Measurements from ENCODE around the gene TUBB6. TPM values are rescaled to one million over a fixed set of nuclear protein-coding genes. Genes with fewer than 3 reads are reported as not detected.
A peak's percentile ranks its signal among the peaks of the same experiment; 100 is the strongest.

Gene TUBB6
- polyA plus RNA-seq, 1 donor from 2014 or later: 25.1 TPM

DNA sequence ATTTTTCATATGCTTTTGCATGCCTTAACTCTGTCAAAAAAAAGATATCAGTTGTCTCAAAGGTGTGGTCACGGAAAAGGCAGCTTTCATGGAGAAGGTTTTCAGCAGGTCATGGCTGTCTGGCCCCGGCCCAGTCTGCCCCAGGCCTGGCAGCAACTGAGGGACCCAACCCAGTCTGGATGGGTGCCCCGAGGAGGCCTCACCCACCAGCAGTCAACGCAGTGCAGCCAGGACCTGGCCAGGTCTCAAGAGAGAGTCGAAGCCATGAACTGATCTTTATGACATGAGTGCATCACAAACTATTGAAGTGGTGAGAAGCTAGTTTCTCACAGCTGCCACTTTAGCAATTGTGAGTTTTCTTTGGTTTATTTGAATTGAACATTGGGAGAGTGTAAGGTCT, 7.9 kb downstream of the TUBB6 start:
- Mint-ChIP-seq H3K27me3 (no peaks in the 10 kb centered on the region), H3K4me1 (peaks cover 30 to 37% (median 30%) of the 10 kb centered on the region in 3 donors), H3K4me3 (peak overlapping the region in 3 of 4 donors; percentile 7 to 81 (median 69)), H3K9me3 (peaks cover 0 to 7% (median 5%) of the 10 kb centered on the region in 3 donors), H3K36me3 (peaks cover 6% of the 10 kb centered on the region), H3K27ac (no peak overlapping the region)

DNA sequence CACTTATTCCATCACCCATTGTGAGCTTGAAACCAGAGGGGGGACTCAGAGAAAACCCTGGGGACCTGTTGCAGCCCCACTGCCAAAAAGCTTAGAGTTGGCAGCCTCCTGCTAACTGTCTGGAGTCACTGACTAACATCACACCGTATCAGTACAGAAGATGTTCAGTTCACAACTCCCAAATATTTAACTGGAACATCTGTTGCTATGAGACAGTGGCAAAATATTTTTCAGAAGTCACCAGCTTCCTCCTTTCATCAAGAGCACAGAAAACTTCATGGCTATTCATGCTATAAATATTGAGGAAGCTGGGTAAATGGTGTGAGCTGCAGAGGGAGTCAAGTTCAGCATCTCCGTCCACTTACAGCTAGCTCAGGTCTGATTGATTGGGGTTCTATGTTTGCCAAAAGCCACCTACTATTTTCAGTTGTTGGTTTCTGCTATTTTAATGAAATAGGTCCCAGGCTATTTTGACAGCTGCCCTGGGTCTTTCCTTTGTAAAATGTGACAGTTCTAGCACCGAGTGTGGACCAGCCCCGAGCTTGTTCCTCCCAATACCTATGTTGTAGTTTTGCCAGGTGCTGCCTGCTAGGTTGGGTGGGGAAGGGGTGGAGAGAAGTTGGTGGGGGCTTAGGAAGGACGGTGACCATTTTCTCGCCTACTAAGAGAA, 9.8 kb downstream of the TUBB6 start:
- Mint-ChIP-seq H3K9me3 (peaks cover 0 to 5% (median 0%) of the 10 kb centered on the region in 3 donors), H3K4me1 (peaks cover 37 to 44% (median 38%) of the 10 kb centered on the region in 3 donors), H3K27me3 (no peaks in the 10 kb centered on the region), H3K27ac (peak overlapping the region; percentile 32 to 88 (median 40)), H3K4me3 (peak overlapping the region in 3 of 4 donors; percentile 25 to 86 (median 74)), H3K36me3 (peaks cover 2% of the 10 kb centered on the region)

DNA sequence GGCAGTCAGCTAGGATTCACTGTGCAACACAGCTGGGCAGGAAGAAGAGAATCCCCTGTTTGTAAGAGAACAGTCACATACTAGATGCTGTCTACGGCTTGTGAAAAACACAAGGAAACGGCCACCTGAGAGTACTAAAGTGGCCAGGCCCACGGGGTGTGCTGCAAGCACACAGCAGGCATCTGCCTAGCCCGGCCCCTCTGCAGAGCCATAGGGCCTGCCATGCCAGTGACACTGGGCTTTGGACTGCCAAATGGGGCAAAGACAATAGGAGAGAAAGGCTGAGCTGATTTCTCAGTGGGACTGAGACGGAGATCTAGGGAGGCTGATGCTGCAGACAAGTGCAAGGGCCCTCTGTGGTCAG, 10.3 kb downstream of the TUBB6 start:
- Mint-ChIP-seq H3K27ac (peak overlapping the region; percentile 32 to 88 (median 40)), H3K27me3 (no peaks in the 10 kb centered on the region), H3K4me1 (peaks cover 37 to 44% (median 38%) of the 10 kb centered on the region in 3 donors), H3K9me3 (peaks cover 0 to 1% (median 0%) of the 10 kb centered on the region in 3 donors), H3K4me3 (peak overlapping the region in 3 of 4 donors; percentile 9 to 86 (median 25)), H3K36me3 (no peaks in the 10 kb centered on the region)

DNA sequence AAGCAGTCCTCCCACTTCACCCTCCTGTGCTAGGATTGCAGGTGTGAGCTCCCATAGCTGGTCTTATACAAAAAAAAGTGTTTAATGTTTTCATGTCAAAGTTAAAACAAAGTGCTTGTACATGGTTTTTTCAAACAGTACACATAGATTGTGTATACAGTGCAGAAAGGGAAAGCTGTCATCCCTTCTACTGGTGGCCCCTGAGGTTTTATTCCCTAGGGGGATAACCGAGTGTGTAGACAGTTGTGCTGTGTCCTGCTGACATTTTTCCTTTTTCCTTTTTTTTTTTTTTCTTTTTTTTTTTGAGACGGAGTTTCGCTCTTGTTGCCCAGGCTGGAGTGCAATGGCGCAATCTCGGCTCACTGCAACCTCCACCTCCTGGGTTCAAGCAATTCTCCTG, 10.8 kb downstream of the TUBB6 start:
- no peaks in the 10 kb centered on the region for H3K36me3 Mint-ChIP-seq
- H3K27ac Mint-ChIP-seq: no peak overlapping the region
- H3K4me3 Mint-ChIP-seq: peak overlapping the region in 2 of 4 donors; percentile 36 to 86
- peaks cover 37 to 41% (median 38%) of the 10 kb centered on the region in 3 donors for H3K4me1 Mint-ChIP-seq
- peaks cover 0 to 1% (median 0%) of the 10 kb centered on the region in 3 donors for H3K9me3 Mint-ChIP-seq
- no peaks in the 10 kb centered on the region for H3K27me3 Mint-ChIP-seq

DNA sequence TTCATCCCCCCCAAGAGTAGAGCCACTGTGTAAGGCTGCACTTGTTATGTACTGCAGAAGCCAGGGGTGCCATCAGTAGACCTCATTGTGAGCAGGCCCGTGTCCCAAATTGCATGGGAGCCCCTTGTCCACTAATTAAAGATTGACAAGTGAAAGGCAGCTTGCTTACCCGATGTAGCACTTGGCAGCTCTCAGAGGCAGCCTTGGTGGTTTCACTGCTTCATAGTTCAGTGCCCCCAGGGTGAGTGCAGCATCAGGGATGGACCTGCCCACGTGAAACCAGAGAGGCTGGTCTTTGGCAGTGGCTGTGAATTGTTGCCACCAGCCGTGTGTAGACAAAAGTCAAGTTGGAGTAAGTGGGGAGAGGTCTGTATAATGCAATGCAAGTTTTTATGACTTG, 13.3 kb downstream of the TUBB6 start:
- Mint-ChIP-seq H3K27ac (peak overlapping the region in 1 of 3 donors; percentile 80), H3K9me3 (no peaks in the 10 kb centered on the region), H3K27me3 (no peaks in the 10 kb centered on the region), H3K4me1 (peaks cover 23 to 26% (median 25%) of the 10 kb centered on the region in 3 donors), H3K4me3 (peak overlapping the region in 1 of 4 donors; percentile 69), H3K36me3 (peaks cover 4% of the 10 kb centered on the region)

DNA sequence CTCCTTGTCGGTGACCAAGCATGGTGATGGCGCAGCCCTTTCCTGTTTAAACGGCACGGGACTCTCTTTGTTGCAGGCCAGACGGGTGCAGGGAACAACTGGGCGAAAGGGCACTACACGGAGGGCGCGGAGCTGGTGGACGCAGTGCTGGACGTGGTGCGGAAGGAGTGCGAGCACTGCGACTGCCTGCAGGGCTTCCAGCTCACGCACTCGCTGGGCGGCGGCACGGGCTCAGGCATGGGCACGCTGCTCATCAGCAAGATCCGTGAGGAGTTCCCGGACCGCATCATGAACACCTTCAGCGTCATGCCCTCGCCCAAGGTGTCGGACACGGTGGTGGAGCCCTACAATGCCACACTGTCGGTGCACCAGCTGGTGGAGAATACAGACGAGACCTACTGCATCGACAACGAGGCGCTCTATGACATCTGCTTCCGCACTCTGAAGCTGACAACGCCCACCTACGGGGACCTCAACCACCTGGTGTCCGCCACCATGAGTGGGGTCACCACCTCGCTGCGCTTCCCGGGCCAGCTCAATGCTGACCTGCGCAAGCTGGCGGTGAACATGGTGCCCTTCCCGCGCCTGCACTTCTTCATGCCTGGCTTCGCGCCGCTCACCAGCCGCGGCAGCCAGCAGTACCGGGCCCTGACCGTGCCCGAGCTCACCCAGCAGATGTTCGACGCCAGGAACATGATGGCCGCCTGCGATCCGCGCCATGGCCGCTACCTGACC, 17.1 kb downstream of the TUBB6 start:
- H3K4me1 Mint-ChIP-seq: peaks cover 9 to 10% (median 10%) of the 10 kb centered on the region in 3 donors
- no peaks in the 10 kb centered on the region for H3K9me3 Mint-ChIP-seq
- H3K36me3 Mint-ChIP-seq: peaks cover 7% of the 10 kb centered on the region
- no peak overlapping the region for H3K27ac Mint-ChIP-seq
- H3K4me3 Mint-ChIP-seq: no peak overlapping the region
- no peaks in the 10 kb centered on the region for H3K27me3 Mint-ChIP-seq

DNA sequence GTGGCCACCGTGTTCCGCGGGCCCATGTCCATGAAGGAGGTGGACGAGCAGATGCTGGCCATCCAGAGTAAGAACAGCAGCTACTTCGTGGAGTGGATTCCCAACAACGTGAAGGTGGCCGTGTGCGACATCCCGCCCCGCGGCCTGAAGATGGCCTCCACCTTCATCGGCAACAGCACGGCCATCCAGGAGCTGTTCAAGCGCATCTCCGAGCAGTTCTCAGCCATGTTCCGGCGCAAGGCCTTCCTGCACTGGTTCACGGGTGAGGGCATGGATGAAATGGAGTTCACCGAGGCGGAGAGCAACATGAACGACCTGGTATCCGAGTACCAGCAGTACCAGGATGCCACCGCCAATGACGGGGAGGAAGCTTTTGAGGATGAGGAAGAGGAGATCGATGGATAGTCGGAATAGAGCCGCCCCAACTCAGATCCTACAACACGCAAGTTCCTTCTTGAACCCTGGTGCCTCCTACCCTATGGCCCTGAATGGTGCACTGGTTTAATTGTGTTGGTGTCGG, 17.7 kb downstream of the TUBB6 start:
- H3K36me3 Mint-ChIP-seq: peaks cover 7% of the 10 kb centered on the region
- peaks cover 8 to 10% (median 9%) of the 10 kb centered on the region in 3 donors for H3K4me1 Mint-ChIP-seq
- no peaks in the 10 kb centered on the region for H3K27me3 Mint-ChIP-seq
- H3K27ac Mint-ChIP-seq: no peak overlapping the region
- H3K9me3 Mint-ChIP-seq: no peaks in the 10 kb centered on the region
- H3K4me3 Mint-ChIP-seq: no peak overlapping the region

DNA sequence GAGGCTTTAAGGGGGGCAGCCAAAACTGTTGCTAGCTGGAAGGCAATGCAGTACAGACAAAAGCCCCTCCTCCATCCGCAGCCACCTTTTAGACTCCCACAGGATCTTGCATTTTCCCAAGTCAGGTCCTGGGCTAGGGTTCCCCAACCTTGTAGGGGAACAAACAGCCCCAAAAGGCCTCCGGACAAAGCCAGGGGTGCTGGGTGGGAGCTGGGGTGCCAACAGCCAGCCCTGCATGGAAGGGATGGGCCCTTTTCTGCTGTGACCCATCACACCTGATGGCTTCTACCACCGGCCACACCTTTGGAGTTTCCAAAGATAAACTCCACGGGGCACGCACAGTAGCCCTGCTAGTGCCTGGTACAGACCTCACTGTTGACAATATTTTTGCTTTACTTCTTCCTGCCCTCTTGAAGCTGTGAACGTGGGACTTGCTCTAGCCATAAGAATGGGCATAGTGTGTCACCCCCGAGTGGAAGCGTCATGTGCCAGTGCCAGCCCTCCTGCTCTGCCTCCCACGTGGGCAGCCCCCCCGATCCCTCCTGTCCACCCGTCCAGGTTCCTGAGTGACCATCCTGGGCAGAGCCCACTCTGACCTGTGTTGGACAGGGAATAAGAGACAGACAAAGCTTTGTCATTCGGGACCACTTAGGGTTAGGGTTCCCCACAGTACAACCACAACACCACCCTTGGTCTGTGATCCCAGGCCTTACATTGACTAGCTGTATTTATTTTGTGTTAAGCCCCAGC, 18.8 kb downstream of the TUBB6 start:
- H3K27me3 Mint-ChIP-seq: no peaks in the 10 kb centered on the region
- no peaks in the 10 kb centered on the region for H3K9me3 Mint-ChIP-seq
- H3K4me3 Mint-ChIP-seq: no peak overlapping the region
- H3K27ac Mint-ChIP-seq: no peak overlapping the region
- H3K36me3 Mint-ChIP-seq: peaks cover 7% of the 10 kb centered on the region
- peaks cover 0 to 3% (median 0%) of the 10 kb centered on the region in 3 donors for H3K4me1 Mint-ChIP-seq

DNA sequence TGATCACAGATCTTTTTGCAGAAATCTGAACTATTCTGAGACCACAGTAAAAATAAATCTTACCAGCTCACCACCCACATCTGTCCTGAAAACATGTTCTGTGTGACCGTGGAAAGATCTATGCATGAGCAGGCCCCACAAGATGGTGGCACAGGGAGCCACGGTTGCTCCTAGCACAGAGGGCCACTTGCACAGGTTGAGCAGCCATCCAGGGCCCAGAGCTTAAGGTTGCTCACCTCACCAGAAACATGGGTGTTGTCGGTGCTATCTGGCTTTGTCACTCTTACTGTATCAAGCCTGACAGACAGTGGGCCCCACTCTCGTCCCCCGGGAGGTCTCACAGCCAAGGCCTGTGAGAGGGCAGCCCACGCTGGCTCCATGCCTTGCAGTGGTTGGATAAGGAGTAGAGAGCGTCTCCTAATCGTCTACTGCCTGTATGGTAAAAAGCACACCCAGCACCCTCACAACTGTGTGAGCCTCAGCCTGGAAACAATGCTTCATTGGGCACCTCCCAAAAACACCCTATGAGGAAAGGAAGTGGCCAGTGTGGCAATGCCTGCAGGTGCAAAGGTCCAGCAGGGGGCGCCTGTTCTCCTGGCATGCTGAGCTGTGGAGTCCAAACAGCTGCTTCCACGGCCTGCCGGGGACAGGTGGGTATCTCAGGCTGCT, 19.6 kb downstream of the TUBB6 start:
- Mint-ChIP-seq H3K9me3 (no peaks in the 10 kb centered on the region), H3K36me3 (peaks cover 7% of the 10 kb centered on the region)

DNA sequence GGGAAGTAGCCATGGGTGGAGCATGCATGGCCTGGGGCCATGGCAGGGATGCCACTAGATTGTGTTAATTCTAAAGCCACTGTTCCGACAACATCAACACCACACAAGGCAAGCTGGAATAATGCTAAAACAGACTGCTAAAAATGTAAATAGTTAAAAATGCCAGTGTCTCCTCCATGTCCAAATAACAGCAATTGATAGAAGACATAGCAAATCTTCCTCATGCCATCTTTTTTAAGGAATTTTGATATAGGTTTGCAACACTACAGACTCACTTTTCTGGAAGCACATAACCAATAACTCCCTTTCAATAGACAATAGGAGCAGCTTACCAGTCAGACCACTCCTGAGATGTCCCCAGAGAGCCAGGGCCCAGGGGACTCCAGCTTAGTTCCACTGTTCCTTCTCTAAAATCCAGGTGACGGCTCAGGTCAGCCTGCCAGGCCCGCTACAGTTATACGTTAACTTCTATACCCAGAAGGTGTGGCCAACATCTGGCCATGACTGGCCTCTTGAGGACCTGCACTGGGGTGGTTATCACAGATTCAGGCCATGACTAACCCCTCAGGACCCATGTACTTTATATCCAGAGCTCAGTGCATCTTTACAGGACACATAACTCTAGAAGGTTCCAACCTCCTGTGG, 20.3 kb downstream of the TUBB6 start:
- peak overlapping the region in 1 of 3 donors; percentile 27 for H3K27ac Mint-ChIP-seq
- H3K4me3 Mint-ChIP-seq: no peak overlapping the region
- H3K27me3 Mint-ChIP-seq: no peaks in the 10 kb centered on the region
- no peaks in the 10 kb centered on the region for H3K9me3 Mint-ChIP-seq
- H3K36me3 Mint-ChIP-seq: peaks cover 7% of the 10 kb centered on the region
- peaks cover 0 to 3% (median 0%) of the 10 kb centered on the region in 3 donors for H3K4me1 Mint-ChIP-seq

More for the DNA sequence above, 19.6 kb downstream of the TUBB6 start:
- Mint-ChIP-seq H3K4me1 (peaks cover 0 to 3% (median 0%) of the 10 kb centered on the region in 3 donors), H3K27me3 (no peaks in the 10 kb centered on the region), H3K4me3 (no peak overlapping the region), H3K27ac (no peak overlapping the region)

DNA sequence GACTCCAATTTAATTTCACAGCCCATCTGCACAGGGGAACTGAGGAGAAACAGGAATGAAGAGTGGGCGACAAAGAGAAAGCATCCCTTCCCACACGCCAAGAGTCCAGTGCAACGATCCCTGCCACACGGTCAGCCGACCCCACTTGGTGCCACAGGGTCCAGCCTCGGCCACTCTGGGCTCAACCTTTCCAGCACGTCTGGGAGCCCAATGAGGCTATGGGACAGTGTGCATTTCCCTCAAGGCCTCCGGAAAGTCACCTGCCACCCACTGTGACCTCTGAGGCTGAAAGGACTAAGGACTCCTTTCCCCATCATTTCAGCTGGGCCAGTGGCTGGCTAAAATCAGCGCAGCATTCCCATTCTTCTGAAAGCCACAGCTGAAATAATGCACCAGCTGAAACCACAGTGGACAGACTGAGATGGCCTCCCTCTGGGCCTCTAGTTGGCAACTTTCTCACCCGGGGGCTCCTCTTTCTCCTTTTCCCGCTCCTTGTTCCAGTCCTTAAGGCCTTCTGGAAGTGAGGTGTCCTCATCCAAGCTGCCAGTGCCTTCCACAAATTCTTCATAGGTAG, 21.2 kb downstream of the TUBB6 start:
- H3K4me1 Mint-ChIP-seq: peaks cover 0 to 3% (median 0%) of the 10 kb centered on the region in 3 donors
- H3K27me3 Mint-ChIP-seq: no peaks in the 10 kb centered on the region
- peaks cover 9% of the 10 kb centered on the region for H3K36me3 Mint-ChIP-seq
- no peak overlapping the region for H3K27ac Mint-ChIP-seq
- no peaks in the 10 kb centered on the region for H3K9me3 Mint-ChIP-seq
- H3K4me3 Mint-ChIP-seq: no peak overlapping the region

DNA sequence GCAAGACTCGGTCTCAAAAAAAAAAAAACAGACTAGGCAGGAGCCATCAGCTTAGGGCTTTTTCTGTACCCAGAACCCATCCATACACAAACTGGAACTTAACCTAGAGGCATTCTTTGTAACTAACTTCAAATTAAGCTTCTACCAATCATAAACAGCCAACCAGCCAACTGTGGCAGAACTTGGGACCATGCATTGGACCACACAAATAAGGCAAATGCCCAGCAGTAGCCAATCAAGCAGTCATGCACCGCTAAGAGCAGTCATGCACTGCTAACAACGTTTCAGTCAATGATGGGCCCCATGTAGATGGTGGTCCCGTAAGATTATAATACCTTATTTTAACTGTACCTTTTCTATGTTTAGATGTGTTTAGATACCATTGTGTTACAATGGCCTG, 22.7 kb downstream of the TUBB6 start:
- Mint-ChIP-seq H3K27me3 (no peaks in the 10 kb centered on the region), H3K4me1 (peaks cover 0 to 3% (median 0%) of the 10 kb centered on the region in 3 donors), H3K27ac (no peak overlapping the region), H3K36me3 (peaks cover 13% of the 10 kb centered on the region), H3K4me3 (no peak overlapping the region), H3K9me3 (no peaks in the 10 kb centered on the region)

DNA sequence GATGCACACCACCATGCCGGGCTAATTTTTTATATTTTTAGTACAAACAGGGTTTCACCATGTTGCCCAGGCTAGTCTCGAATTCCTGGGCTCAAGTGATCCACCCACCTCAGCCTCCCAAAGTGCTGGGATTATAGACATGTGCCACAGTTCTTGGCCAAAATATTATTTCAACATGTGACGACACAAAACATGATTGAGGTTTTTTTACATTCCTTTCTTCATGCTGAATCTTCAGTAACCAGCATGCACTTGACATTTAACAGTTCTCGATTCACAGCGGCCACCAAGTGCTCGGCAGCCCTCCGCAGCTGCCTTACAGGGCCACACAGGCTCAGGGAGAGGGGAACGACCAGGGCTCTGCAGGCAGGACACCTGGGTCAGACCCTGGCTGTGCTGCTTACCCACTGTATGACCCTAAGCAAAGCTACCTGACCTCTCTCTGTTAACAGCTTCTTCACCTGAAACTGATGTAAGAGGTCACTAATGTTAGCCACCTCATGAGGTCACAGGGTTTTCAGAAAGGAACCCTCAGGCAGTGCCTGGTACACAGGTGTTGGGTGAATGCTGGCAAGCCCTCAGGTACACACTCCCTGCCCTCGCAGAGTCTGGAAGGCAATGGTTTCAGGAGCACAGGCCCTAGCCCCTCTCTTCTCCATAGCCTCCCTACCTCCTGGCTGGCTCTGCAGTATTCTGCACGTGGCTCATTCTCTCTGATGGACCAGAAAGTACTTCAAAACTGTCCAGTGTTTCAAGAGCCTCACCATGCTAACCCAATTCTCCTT, 25.7 kb downstream of the TUBB6 start:
- Mint-ChIP-seq H3K9me3 (no peaks in the 10 kb centered on the region), H3K27me3 (no peaks in the 10 kb centered on the region), H3K27ac (no peak overlapping the region), H3K4me1 (peaks cover 0 to 2% (median 0%) of the 10 kb centered on the region in 3 donors), H3K4me3 (no peak overlapping the region), H3K36me3 (peaks cover 17% of the 10 kb centered on the region)
